Stomach (tissue), 9 donors: ENCODE data around the gene RNU7-1. TPM values are rescaled to one million over a fixed set of nuclear protein-coding genes. Genes with fewer than 3 reads are reported as not detected.

Experiments used
- DNase-seq, 2 donors: peaks; one replicate each; pipeline versions ENCODE4 v3.0.0 to v3.0.0-alpha.2; 2013 to 2019
- H3K27ac ChIP-seq, 5 donors: fragments of 200-600 bp in 4 of 5; sonication (generic) in 4 of 5; one replicate each; pipeline ENCODE4 v1.5.1; 2013 to 2019; ENCODE audit warnings: mild to moderate bottlenecking in 1 of 5, moderate library complexity in 1 of 5
- H3K27me3 ChIP-seq, 3 donors: fragments of 200-600 bp; sonication (generic); one replicate each; pipeline ENCODE4 v1.5.1; 2017 to 2019; ENCODE audit warnings: mixed run types in 1 of 3
- H3K36me3 ChIP-seq, 4 donors: fragments of 200-600 bp; sonication (generic); 1 replicate in 3 of 4; 2 replicates in 1 of 4; pipeline ENCODE4 v1.5.1; 2016 to 2019
- H3K4me1 ChIP-seq, 4 donors: fragments of 200-600 bp; sonication (generic); one replicate each; pipeline ENCODE4 v1.5.1; 2016 to 2019
- H3K4me3 ChIP-seq, 4 donors: fragments of 200-600 bp; sonication (generic) in 3 of 4; one replicate each; pipeline ENCODE4 v1.5.1; 2016 to 2019; ENCODE audit warnings: mild to moderate bottlenecking in 1 of 4
- H3K9me3 ChIP-seq, 4 donors: fragments of 200-600 bp; sonication (generic); one replicate each; pipeline ENCODE4 v1.5.1; 2016 to 2019
- CTCF ChIP-seq, 7 experiments: fragments of 450-650 bp in 4 of 7; fragments of 200-600 bp in 3 of 7; sonication (generic) in 3 of 7; IDR thresholded peaks; one replicate each; pipeline ENCODE4 v1.5.1; 2016 to 2019; ENCODE audit warnings: antibody characterized with exemption in 7 of 7, control low read depth in 2 of 7, mild to moderate bottlenecking in 1 of 7
- EP300 ChIP-seq: sonication (generic); formaldehyde crosslinking; IDR thresholded peaks from one replicate; pipeline ENCODE4 v1.6.1; 2017; ENCODE audit warnings: antibody characterized with exemption
- POLR2A ChIP-seq, 4 donors: fragments of 450-650 bp; IDR thresholded peaks; one replicate each; pipeline ENCODE4 v1.6.1; 2016; ENCODE audit warnings: antibody characterized with exemption in 4 of 4, control low read depth in 2 of 4, mild to moderate bottlenecking in 1 of 4, moderate library complexity in 1 of 4
- POLR2AphosphoS5 ChIP-seq, 3 donors: sonication (generic); formaldehyde crosslinking; IDR thresholded peaks; one replicate each; pipeline ENCODE4 v1.6.1; 2016; ENCODE audit warnings: antibody characterized with exemption in 3 of 3
- WGBS, 5 donors: extraction: QIAGEN DNeasy Blood & Tissue Kit in 3 of 5; methylation state at CpG; one replicate each; pipeline versions ENCODE4 v1.1.5 to v1.1.7; 2013 to 2018; 5-methylcytosine and 5-hydroxymethylcytosine counted together
- intact Hi-C: fragments of 100-400 bp; cut with DNase I; formaldehyde crosslinking; loops from one replicate; pipeline ENCODE4 v1.15.1; 2023; ENCODE audit warnings: low total_unique reads
- polyA plus RNA-seq, 3 donors: library from polyadenylated mRNA; stranded (reverse); fragments of 200-250 nt; gene quantifications; one replicate each; pipeline ENCODE4 v1.2.3, GENCODE V29; 2013
- total RNA-seq, 5 donors: library from RNA; depleted of rRNA; stranded (reverse); fragments of >200 nt; gene quantifications; one replicate each; pipeline versions ENCODE4 v1.1.0 to v1.2.3, GENCODE V29; 2014 to 2016
- donor health status: healthy with polysubstance abuse.
- donor health status: Bipolar disorder and iron deficiency.
- donor health status: healthy.

Gene RNU7-1
- total and polyA plus RNA-seq, 8 donors: not detected

- H3K36me3 ChIP-seq: peaks cover 23 to 41% (median 36%) of the 10 kb centered on the region in 4 donors
- DNase-seq: peak; percentile 86 to 91
- no peaks in the 10 kb centered on the region for H3K27me3 ChIP-seq
- H3K4me1 ChIP-seq: peaks cover 65 to 89% (median 66%) of the 10 kb centered on the region in 4 donors
- WGBS, 5 donors: 22 to 53% (median 29%) methylated on average over 19 to 25 of the region's 25 CpGs
- TF ChIP-seq POLR2AphosphoS5 (IDR thresholded peaks at IDR 0.05) (peak in 2 of 3 donors; percentile 94 to 95), CTCF (IDR thresholded peaks at IDR 0.05) (no peak), POLR2A (IDR thresholded peaks at IDR 0.05) (peak in 1 of 4 donors; percentile 79), EP300 (no peak)
- peak overlapping the region; percentile 47 to 68 (median 58) for H3K4me3 ChIP-seq
- H3K27ac ChIP-seq: peak overlapping the region; percentile 93 to 97 (median 96)
- intact Hi-C loops: no loop called here
- no peaks in the 10 kb centered on the region for H3K9me3 ChIP-seq
Observed at GRCh38 chr12:6962285-6963015, 18.8 kb downstream of the RNU7-1 start.

GRCh38 chr12:6963016-6963731, 19.6 kb downstream of the RNU7-1 start:
- peak overlapping the region; percentile 47 to 68 (median 58) for H3K4me3 ChIP-seq
- DNase-seq: peak; percentile 95 to 97
- intact Hi-C loops: no loop called here
- no peaks in the 10 kb centered on the region for H3K9me3 ChIP-seq
- peaks cover 30 to 42% (median 38%) of the 10 kb centered on the region in 4 donors for H3K36me3 ChIP-seq
- H3K4me1 ChIP-seq: peaks cover 64 to 89% (median 70%) of the 10 kb centered on the region in 4 donors
- H3K27ac ChIP-seq: peak overlapping the region; percentile 93 to 97 (median 96)
- peak in 3 of 4 donors; percentile 52 to 99 (median 93) for TF ChIP-seq POLR2A (IDR thresholded peaks at IDR 0.05)
- no peak for TF ChIP-seq EP300
- peak in 3 of 7 experiments; percentile 12 to 39 (median 25) for TF ChIP-seq CTCF (IDR thresholded peaks at IDR 0.05)
- peak in 2 of 3 donors; percentile 94 to 97 for TF ChIP-seq POLR2AphosphoS5 (IDR thresholded peaks at IDR 0.05)
- WGBS, 5 donors: 27 to 50% (median 33%) methylated on average over 24 to 32 of the region's 32 CpGs
- no peaks in the 10 kb centered on the region for H3K27me3 ChIP-seq

GRCh38 chr12:6963791-6964413, 20.3 kb downstream of the RNU7-1 start:
- Histone ChIP-seq H3K36me3 (peaks cover 37 to 49% (median 43%) of the 10 kb centered on the region in 4 donors), H3K4me3 (peak overlapping the region; percentile 47 to 68 (median 58)), H3K27me3 (no peaks in the 10 kb centered on the region), H3K4me1 (peaks cover 66 to 89% (median 77%) of the 10 kb centered on the region in 4 donors), H3K9me3 (no peaks in the 10 kb centered on the region), H3K27ac (peak overlapping the region; percentile 93 to 97 (median 96))
- intact Hi-C loops: no loop called here
- TF ChIP-seq POLR2A (IDR thresholded peaks at IDR 0.05): no peak
- no peak for TF ChIP-seq EP300
- peak in 1 of 2 donors; percentile 76 for DNase-seq
- 24 to 44% (median 33%) methylated on average over 11 to 17 of the region's 17 CpGs for WGBS, 5 donors

GRCh38 chr12:6964605-6965025, 21.0 kb downstream of the RNU7-1 start:
- Histone ChIP-seq H3K36me3 (peaks cover 38 to 50% (median 45%) of the 10 kb centered on the region in 4 donors), H3K27ac (peak overlapping the region; percentile 93 to 97 (median 96)), H3K27me3 (no peaks in the 10 kb centered on the region), H3K9me3 (no peaks in the 10 kb centered on the region), H3K4me1 (peaks cover 71 to 90% (median 83%) of the 10 kb centered on the region in 4 donors), H3K4me3 (peak overlapping the region; percentile 47 to 68 (median 58))
- intact Hi-C loops: no loop called here
- WGBS, 5 donors: 30 to 51% (median 31%) methylated on average over 5 to 8 of the region's 8 CpGs
- TF ChIP-seq EP300 (no peak), POLR2AphosphoS5 (IDR thresholded peaks at IDR 0.05) (no peak), POLR2A (IDR thresholded peaks at IDR 0.05) (no peak), CTCF (IDR thresholded peaks at IDR 0.05) (no peak)
- DNase-seq: no peak
